Spleen (tissue), 11 donors: ENCODE measurements around the gene SYNGR2. TPM values are rescaled to one million over a fixed set of nuclear protein-coding genes. Genes with fewer than 3 reads are reported as not detected.
A peak's percentile ranks its signal among the peaks of the same experiment; 100 is the strongest.

Source experiments
- DNase-seq: peaks from one replicate; pipeline ENCODE4 v3.0.0-alpha.2; 2020
- H3K27ac ChIP-seq, 8 donors: fragments of 200-600 bp; sonication (generic) in 7 of 8; 1 replicate in 4 of 8; 2 replicates in 4 of 8; pipeline versions ENCODE4 v1.5.0 to v1.8.0; 2016 to 2021; ENCODE audit warnings: inconsistent platforms in 4 of 8, mild to moderate bottlenecking in 4 of 8, moderate library complexity in 1 of 8
- H3K27me3 ChIP-seq, 7 donors: fragments of 200-600 bp; sonication (generic) in 6 of 7; replicated peaks in 1 of 7; 1 replicate in 4 of 7; 2 replicates in 3 of 7; pipeline versions ENCODE4 v1.5.0 to v1.8.0; 2016 to 2021; ENCODE audit warnings: inconsistent platforms in 3 of 7, mild to moderate bottlenecking in 1 of 7
- H3K36me3 ChIP-seq, 6 donors: fragments of 200-600 bp; sonication (generic) in 5 of 6; 1 replicate in 4 of 6; 2 replicates in 2 of 6; pipeline versions ENCODE4 v1.5.0 to v1.8.0; 2016 to 2021; ENCODE audit warnings: inconsistent platforms in 2 of 6
- H3K4me1 ChIP-seq, 6 donors: fragments of 200-600 bp; sonication (generic) in 5 of 6; 1 replicate in 3 of 6; 2 replicates in 3 of 6; pipeline versions ENCODE4 v1.5.0 to v1.8.0; 2016 to 2021; ENCODE audit warnings: inconsistent platforms in 3 of 6
- H3K4me3 ChIP-seq, 8 donors: fragments of 200-600 bp; sonication (generic) in 7 of 8; 1 replicate in 4 of 8; 2 replicates in 4 of 8; pipeline versions ENCODE4 v1.5.0 to v1.8.0; 2016 to 2021; ENCODE audit warnings: inconsistent platforms in 4 of 8, mild to moderate bottlenecking in 4 of 8, moderate library complexity in 2 of 8
- H3K9me3 ChIP-seq, 8 donors: fragments of 200-600 bp; sonication (generic) in 7 of 8; 1 replicate in 4 of 8; 2 replicates in 4 of 8; pipeline versions ENCODE4 v1.5.0 to v1.8.0; 2016 to 2021; ENCODE audit warnings: inconsistent platforms in 4 of 8
- POLR2A ChIP-seq, 3 donors: fragments of 450-650 bp; IDR thresholded peaks; one replicate each; pipeline ENCODE4 v1.5.1; 2017; ENCODE audit warnings: antibody characterized with exemption in 3 of 3, mild to moderate bottlenecking in 1 of 3
- POLR2AphosphoS5 ChIP-seq, 3 donors: sonication (generic); formaldehyde crosslinking; IDR thresholded peaks; one replicate each; pipeline ENCODE4 v1.5.1; 2017; ENCODE audit warnings: antibody characterized with exemption in 3 of 3
- WGBS, 5 donors: extraction: QIAGEN DNeasy Blood & Tissue Kit in 3 of 5; methylation state at CpG; one replicate each; pipeline versions ENCODE4 v1.1.5 to v1.1.7; 2013 to 2018; 5-methylcytosine and 5-hydroxymethylcytosine counted together
- intact Hi-C: fragments of 100-400 bp; cut with DNase I; formaldehyde crosslinking; loops from one replicate; pipeline ENCODE4 v1.15.0; 2023; ENCODE audit warnings: low total_unique reads
- polyA plus RNA-seq, 3 donors: library from polyadenylated mRNA; stranded (reverse); fragments of 200-250 nt; gene quantifications; one replicate each; pipeline ENCODE4 v1.2.1, GENCODE V29; 2013
- total RNA-seq, 7 donors: library from RNA; depleted of rRNA in 3 of 7; stranded (reverse); fragments of >200 nt in 3 of 7; fragmentation: NEBNext Ultra II Directional in 4 of 7; extraction: Animal tissue kit (Norgen Biotek cat#: 25700) in 4 of 7; gene quantifications; one replicate each; pipeline versions ENCODE4 v1.1.0 to v1.2.1, GENCODE V29; 2016 to 2021
- TF ChIP-seq, protein P1 (sequence below), 11 experiments: fragments of 200-600 bp in 7 of 11; fragments of 450-650 bp in 4 of 11; sonication (generic) in 4 of 11; IDR thresholded peaks in 8 of 11; conservative IDR thresholded peaks in 3 of 11; 1 replicate in 7 of 11; 2 replicates in 4 of 11; pipeline versions ENCODE4 v1.4.0 to v1.8.0; 2016 to 2021; ENCODE audit warnings: antibody characterized with exemption in 11 of 11, inconsistent platforms in 4 of 11, mild to moderate bottlenecking in 1 of 11
- donor health status: healthy with polysubstance abuse.
- donor health status: DM: no; HTN: no; CAD: no; lungs with moderate emphysema.
- donor health status: DM: no; HTN: no; CAD: no.
- donor health status: Bipolar disorder and iron deficiency.
- donor health status: healthy.
- donor health status: DM: no; HTN: no; CAD: no.
- donor health status: DM: yes; HTN: yes; CAD: no.

The SYNGR2 gene
- total and polyA plus RNA-seq, 10 donors = 107 to 201 (median 144) TPM

GRCh38 chr17:78144736-78145641, 23.4 kb upstream of the SYNGR2 start:
- peak overlapping the region in 1 of 8 donors; percentile 9 for H3K4me3 ChIP-seq
- H3K36me3 ChIP-seq = peaks cover 0 to 23% (median 12%) of the 10 kb centered on the region in 6 donors
- 60 to 78% (median 69%) methylated on average over 7 to 18 of the region's 18 CpGs for WGBS, 5 donors
- H3K4me1 ChIP-seq = peaks cover 44 to 96% (median 85%) of the 10 kb centered on the region in 6 donors
- DNase-seq = peak; percentile 79
- no peaks in the 10 kb centered on the region for H3K9me3 ChIP-seq
- H3K27me3 ChIP-seq = no peaks in the 10 kb centered on the region
- intact Hi-C loops = no loop called here
- H3K27ac ChIP-seq = peak overlapping the region; percentile 33 to 81 (median 72)
- TF ChIP-seq, protein P1, sequence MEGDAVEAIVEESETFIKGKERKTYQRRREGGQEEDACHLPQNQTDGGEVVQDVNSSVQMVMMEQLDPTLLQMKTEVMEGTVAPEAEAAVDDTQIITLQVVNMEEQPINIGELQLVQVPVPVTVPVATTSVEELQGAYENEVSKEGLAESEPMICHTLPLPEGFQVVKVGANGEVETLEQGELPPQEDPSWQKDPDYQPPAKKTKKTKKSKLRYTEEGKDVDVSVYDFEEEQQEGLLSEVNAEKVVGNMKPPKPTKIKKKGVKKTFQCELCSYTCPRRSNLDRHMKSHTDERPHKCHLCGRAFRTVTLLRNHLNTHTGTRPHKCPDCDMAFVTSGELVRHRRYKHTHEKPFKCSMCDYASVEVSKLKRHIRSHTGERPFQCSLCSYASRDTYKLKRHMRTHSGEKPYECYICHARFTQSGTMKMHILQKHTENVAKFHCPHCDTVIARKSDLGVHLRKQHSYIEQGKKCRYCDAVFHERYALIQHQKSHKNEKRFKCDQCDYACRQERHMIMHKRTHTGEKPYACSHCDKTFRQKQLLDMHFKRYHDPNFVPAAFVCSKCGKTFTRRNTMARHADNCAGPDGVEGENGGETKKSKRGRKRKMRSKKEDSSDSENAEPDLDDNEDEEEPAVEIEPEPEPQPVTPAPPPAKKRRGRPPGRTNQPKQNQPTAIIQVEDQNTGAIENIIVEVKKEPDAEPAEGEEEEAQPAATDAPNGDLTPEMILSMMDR (IDR thresholded peaks at IDR 0.05 in 8 of 11, conservative IDR thresholded peaks at IDR 0.05 in 3 of 11) = no peak
- no peak for TF ChIP-seq POLR2AphosphoS5 (IDR thresholded peaks at IDR 0.05)
- no peak for TF ChIP-seq POLR2A (IDR thresholded peaks at IDR 0.05)

GRCh38 chr17:78146471-78146869, 21.9 kb upstream of the SYNGR2 start:
- H3K4me1 ChIP-seq = peaks cover 35 to 95% (median 72%) of the 10 kb centered on the region in 6 donors
- 88 to 95% (median 92%) methylated on average over 7 of the region's 7 CpGs for WGBS, 5 donors
- no peaks in the 10 kb centered on the region for H3K9me3 ChIP-seq
- H3K27ac ChIP-seq = peak overlapping the region in 6 of 8 donors; percentile 69 to 91 (median 80)
- no peak for TF ChIP-seq POLR2AphosphoS5 (IDR thresholded peaks at IDR 0.05)
- TF ChIP-seq, protein P1 (IDR thresholded peaks at IDR 0.05 in 8 of 11, conservative IDR thresholded peaks at IDR 0.05 in 3 of 11) = no peak
- TF ChIP-seq POLR2A (IDR thresholded peaks at IDR 0.05) = no peak
- DNase-seq = no peak
- no peaks in the 10 kb centered on the region for H3K27me3 ChIP-seq
- peaks cover 0 to 13% (median 9%) of the 10 kb centered on the region in 6 donors for H3K36me3 ChIP-seq
- intact Hi-C loops = no loop called here
- no peak overlapping the region for H3K4me3 ChIP-seq

DNA sequence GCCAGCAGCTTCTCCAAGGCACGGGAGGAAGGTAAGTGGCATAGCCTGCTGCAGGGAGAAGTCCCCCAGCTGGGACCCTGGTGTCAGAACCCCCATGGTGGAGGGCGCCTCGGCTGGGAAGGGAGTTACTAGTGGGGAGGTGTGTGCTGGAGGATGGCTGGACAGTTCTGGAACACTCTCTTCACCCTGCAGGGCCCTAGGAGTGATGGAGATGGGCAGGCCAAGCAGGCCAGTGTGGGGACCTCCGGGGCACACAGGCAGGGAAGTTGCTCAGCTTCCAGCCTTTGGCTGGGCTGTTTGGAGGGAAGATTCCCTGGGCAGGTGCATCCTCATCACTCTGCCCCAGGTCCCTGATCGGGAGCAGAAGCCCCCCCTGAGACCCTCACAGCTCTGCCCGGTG, 21.5 kb upstream of the SYNGR2 start:
- Histone ChIP-seq H3K27ac (peak overlapping the region; percentile 21 to 91 (median 78)), H3K9me3 (no peaks in the 10 kb centered on the region), H3K27me3 (no peaks in the 10 kb centered on the region), H3K36me3 (peaks cover 0 to 9% (median 5%) of the 10 kb centered on the region in 6 donors), H3K4me1 (peaks cover 31 to 95% (median 72%) of the 10 kb centered on the region in 6 donors), H3K4me3 (no peak overlapping the region)
- intact Hi-C loops = no loop called here
- no peak for DNase-seq
- 79 to 88% (median 82%) methylated on average over 6 of the region's 6 CpGs for whole genome bisulfite sequencing, 5 donors
- no peak for TF ChIP-seq POLR2A (IDR thresholded peaks at IDR 0.05)
- TF ChIP-seq, protein P1 (IDR thresholded peaks at IDR 0.05 in 8 of 11, conservative IDR thresholded peaks at IDR 0.05 in 3 of 11) = no peak
- TF ChIP-seq POLR2AphosphoS5 (IDR thresholded peaks at IDR 0.05) = no peak
